OCI-LY1 (cell line): Measurements from ENCODE around the gene LHFPL5.

Experiments used
- EZH2 ChIP-seq: fragments of 200-600 bp; sonication (generic), shearing (Covaris generic); IDR thresholded peaks from 2 replicates; pipeline ENCODE4 v1.8.0; 2017; ENCODE audit warnings: borderline replicate concordance, mixed run types, mild to moderate bottlenecking, antibody characterized with exemption, low read length, moderate library complexity, mixed read lengths
- TF ChIP-seq, protein P1 (sequence below): fragments of 200-600 bp; sonication (generic), shearing (Covaris generic); IDR thresholded peaks from 2 replicates; pipeline ENCODE4 v1.5.1; 2017; ENCODE audit warnings: mild to moderate bottlenecking, antibody characterized with exemption, low read length, moderate library complexity, mixed read lengths

DNA sequence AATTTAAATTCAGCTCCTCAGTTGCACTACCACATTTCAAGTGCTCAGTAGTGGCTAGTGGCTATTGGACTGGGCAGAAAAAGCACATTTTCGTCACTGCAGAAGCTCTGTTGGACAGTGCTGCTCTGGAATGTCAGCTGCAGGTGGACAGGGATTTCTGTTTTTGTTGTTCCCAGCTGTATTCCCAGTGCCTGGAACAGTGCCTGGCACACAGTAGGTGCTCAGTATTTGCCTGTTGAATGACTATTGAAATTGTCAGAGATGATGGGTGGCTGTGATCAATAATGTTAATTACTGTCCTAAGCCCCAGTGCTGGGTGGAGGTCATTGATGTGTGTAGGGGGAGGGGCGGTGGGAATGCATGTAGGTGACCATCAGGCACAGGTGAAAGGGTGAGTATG is 18.9 kb upstream of the LHFPL5 start:
- TF ChIP-seq, protein P1, sequence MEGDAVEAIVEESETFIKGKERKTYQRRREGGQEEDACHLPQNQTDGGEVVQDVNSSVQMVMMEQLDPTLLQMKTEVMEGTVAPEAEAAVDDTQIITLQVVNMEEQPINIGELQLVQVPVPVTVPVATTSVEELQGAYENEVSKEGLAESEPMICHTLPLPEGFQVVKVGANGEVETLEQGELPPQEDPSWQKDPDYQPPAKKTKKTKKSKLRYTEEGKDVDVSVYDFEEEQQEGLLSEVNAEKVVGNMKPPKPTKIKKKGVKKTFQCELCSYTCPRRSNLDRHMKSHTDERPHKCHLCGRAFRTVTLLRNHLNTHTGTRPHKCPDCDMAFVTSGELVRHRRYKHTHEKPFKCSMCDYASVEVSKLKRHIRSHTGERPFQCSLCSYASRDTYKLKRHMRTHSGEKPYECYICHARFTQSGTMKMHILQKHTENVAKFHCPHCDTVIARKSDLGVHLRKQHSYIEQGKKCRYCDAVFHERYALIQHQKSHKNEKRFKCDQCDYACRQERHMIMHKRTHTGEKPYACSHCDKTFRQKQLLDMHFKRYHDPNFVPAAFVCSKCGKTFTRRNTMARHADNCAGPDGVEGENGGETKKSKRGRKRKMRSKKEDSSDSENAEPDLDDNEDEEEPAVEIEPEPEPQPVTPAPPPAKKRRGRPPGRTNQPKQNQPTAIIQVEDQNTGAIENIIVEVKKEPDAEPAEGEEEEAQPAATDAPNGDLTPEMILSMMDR: no peak
- TF ChIP-seq EZH2: no peak
